ENCODE results near the gene BCAS4. TPM values are rescaled to one million over a fixed set of nuclear protein-coding genes. Genes with fewer than 3 reads are reported as not detected.

Gene BCAS4
- 37.3 and 37.7 TPM in 2 replicates for polyA plus RNA-seq (2011; rRNA removed)
- polyA minus RNA-seq (2011; rRNA and poly(A)+ RNA removed), result 17.1 and 17.9 TPM in 2 replicates

GRCh38 chr20:50794846-50795634, at the start of gene BCAS4:
Gene BCAS4 (plus strand): TSS chr20:50795061. CDS start chr20:50795084, 23 bp downstream.
- TF ChIP-seq CTCF (IDR thresholded peaks at IDR 0.05; ENCODE audit: low read depth, low read length), result peak; percentile 63
- Histone ChIP-seq H3K4me3 (ENCODE audit: low read depth, low read length) (peak within 1 kb of the TSS; percentile 77), H3K27me3 (ENCODE audit: control insufficient read depth, insufficient read depth, low read length) (no peaks in the 10 kb centered on the region), H3K27ac (ENCODE audit: low read depth, low read length) (peak within 1 kb of the TSS; percentile 39), H3K9me3 (ENCODE audit: control insufficient read depth, insufficient read depth, low read length) (no peaks in the 10 kb centered on the region)
- CTCF ChIA-PET, result interaction anchor here (0.7 to 9.2 kb wide), 37 partner anchors 13 to 619 kb away, joined by 3 to 201 read pairs (median 4); partner anchors contain the start of genes ADNP, DPM1 and MOCS3
- POLR2A ChIA-PET, result interaction anchor here (0.6 to 3.1 kb wide), 4 partner anchors 100 to 163 kb away, joined by 3 to 17 read pairs (median 6); partner anchors contain the start of genes ADNP, DPM1 and MOCS3
- peak; percentile 37 for DNase-seq (ENCODE audit: low read depth, low spot score)

- POLR2A ChIA-PET, result interaction anchor here (0.6 to 0.7 kb wide), 4 partner anchors 21 to 580 kb away, joined by 3 to 7 read pairs (median 4); no protein-coding TSS in a partner anchor
- no peak for DNase-seq (ENCODE audit: low read depth, low spot score)
- CTCF ChIA-PET, result interaction anchor here (0.6 to 6.3 kb wide), 7 partner anchors 7 to 213 kb away, joined by 3 to 64 read pairs (median 9); no protein-coding TSS in a partner anchor
- Histone ChIP-seq H3K4me3 (ENCODE audit: low read depth, low read length) (no peak overlapping the region), H3K27me3 (ENCODE audit: control insufficient read depth, insufficient read depth, low read length) (no peaks in the 10 kb centered on the region), H3K27ac (ENCODE audit: low read depth, low read length) (no peak overlapping the region), H3K9me3 (ENCODE audit: control insufficient read depth, insufficient read depth, low read length) (no peaks in the 10 kb centered on the region)
- no peak for TF ChIP-seq CTCF (IDR thresholded peaks at IDR 0.05; ENCODE audit: low read depth, low read length)
These were observed 49.2 kb upstream of the BCAS4 start for GRCh38 chr20:50745634-50746137.

- POLR2A ChIA-PET, result interaction anchor here (0.6 kb wide), 3 partner anchors 21 to 580 kb away, joined by 3 to 4 read pairs (median 3); no protein-coding TSS in a partner anchor
- no peaks in the 10 kb centered on the region for H3K9me3 ChIP-seq (ENCODE audit: control insufficient read depth, insufficient read depth, low read length)
- TF ChIP-seq CTCF (IDR thresholded peaks at IDR 0.05; ENCODE audit: low read depth, low read length), result peak; percentile 19; the same call in 1 of the 2 replicates
- no peak overlapping the region for H3K27ac ChIP-seq (ENCODE audit: low read depth, low read length)
- no peak overlapping the region for H3K4me3 ChIP-seq (ENCODE audit: low read depth, low read length)
- no peak for DNase-seq (ENCODE audit: low read depth, low spot score)
- no peaks in the 10 kb centered on the region for H3K27me3 ChIP-seq (ENCODE audit: control insufficient read depth, insufficient read depth, low read length)
- CTCF ChIA-PET, result interaction anchor here (0.6 to 6.3 kb wide), 4 partner anchors 8 to 213 kb away, joined by 3 to 64 read pairs (median 7); no protein-coding TSS in a partner anchor
These were observed 48.5 kb upstream of the BCAS4 start for GRCh38 chr20:50746138-50746940.

- no peaks in the 10 kb centered on the region for H3K9me3 ChIP-seq (ENCODE audit: control insufficient read depth, insufficient read depth, low read length)
- POLR2A ChIA-PET, result interaction anchor here (0.5 kb wide), 1 partner anchor 35 kb away, joined by 3 read pairs; no protein-coding TSS in a partner anchor
- no peak for DNase-seq (ENCODE audit: low read depth, low spot score)
- no peak overlapping the region for H3K4me3 ChIP-seq (ENCODE audit: low read depth, low read length)
- no peaks in the 10 kb centered on the region for H3K27me3 ChIP-seq (ENCODE audit: control insufficient read depth, insufficient read depth, low read length)
- no peak overlapping the region for H3K27ac ChIP-seq (ENCODE audit: low read depth, low read length)
- TF ChIP-seq CTCF (IDR thresholded peaks at IDR 0.05; ENCODE audit: low read depth, low read length), result no peak
- CTCF ChIA-PET, result interaction anchor here (0.6 to 6.3 kb wide), 4 partner anchors 41 to 120 kb away, joined by 3 to 64 read pairs (median 24); no protein-coding TSS in a partner anchor
These were observed 47.6 kb upstream of the BCAS4 start for GRCh38 chr20:50747275-50747674.

Data from AG04450 (cell line).